H1 (cell line): ENCODE results near the gene NPL.

Experiments used
- CTCF ChIP-seq, 3 experiments: IDR thresholded peaks; 1 replicate in 2 of 3; 2 replicates in 1 of 3; pipeline versions ENCODE4 v1.5.1 to v1.6.1; 2011; ENCODE audit warnings: low read length in 3 of 3, mild to moderate bottlenecking in 3 of 3, inconsistent platforms in 2 of 3, low read depth in 1 of 3, moderate library complexity in 1 of 3; ENCODE audit not compliant: insufficient read depth in 1 of 3; ENCODE audit errors: control extremely low read depth in 1 of 3
- SP1 ChIP-seq: IDR thresholded peaks from 2 replicates; pipeline ENCODE4 v1.6.1; 2011; ENCODE audit warnings: low read depth, low read length

- no peak for TF ChIP-seq CTCF (IDR thresholded peaks at IDR 0.05; ENCODE audit: control extremely low read depth in 1 of 3, insufficient read depth in 1 of 3, low read depth in 1 of 3, low read length in 3 of 3)
- no peak for TF ChIP-seq SP1
Observed at GRCh38 chr1:182877331-182877730, 87.8 kb downstream of the NPL start.
